Panc1 (cell line): ENCODE results near the gene NEDD8.
A peak's percentile ranks its signal among the peaks of the same experiment; 100 is the strongest.

ENCODE experiments used
- CTCF ChIP-seq: fragments of 450-650 bp; IDR thresholded peaks from 2 replicates; pipeline ENCODE4 v1.5.1; 2017; ENCODE audit warnings: mild to moderate bottlenecking
- POLR2AphosphoS5 ChIP-seq: IDR thresholded peaks from 2 replicates; pipeline ENCODE4 v1.6.1; 2012; ENCODE audit warnings: mild to moderate bottlenecking, low read depth, low read length, moderate library complexity
- SIN3A ChIP-seq: IDR thresholded peaks from 2 replicates; pipeline ENCODE4 v1.6.1; 2012; ENCODE audit warnings: low read depth, mild to moderate bottlenecking, low read length, moderate library complexity, borderline replicate concordance; ENCODE audit not compliant: insufficient read depth
- TCF7L2 ChIP-seq: IDR thresholded peaks from 2 replicates; pipeline ENCODE4 v1.6.1; 2011; ENCODE audit warnings: mild to moderate bottlenecking, low read depth, low read length, inconsistent platforms
- TF ChIP-seq, protein P1 (sequence below), 2 experiments: IDR thresholded peaks; 2 replicates each; pipeline ENCODE4 v1.6.1; 2011 to 2012; ENCODE audit warnings: low read depth in 2 of 2, control low read depth in 1 of 2, low read length in 1 of 2, mild to moderate bottlenecking in 1 of 2, moderate library complexity in 1 of 2; ENCODE audit not compliant: insufficient read depth in 1 of 2

DNA sequence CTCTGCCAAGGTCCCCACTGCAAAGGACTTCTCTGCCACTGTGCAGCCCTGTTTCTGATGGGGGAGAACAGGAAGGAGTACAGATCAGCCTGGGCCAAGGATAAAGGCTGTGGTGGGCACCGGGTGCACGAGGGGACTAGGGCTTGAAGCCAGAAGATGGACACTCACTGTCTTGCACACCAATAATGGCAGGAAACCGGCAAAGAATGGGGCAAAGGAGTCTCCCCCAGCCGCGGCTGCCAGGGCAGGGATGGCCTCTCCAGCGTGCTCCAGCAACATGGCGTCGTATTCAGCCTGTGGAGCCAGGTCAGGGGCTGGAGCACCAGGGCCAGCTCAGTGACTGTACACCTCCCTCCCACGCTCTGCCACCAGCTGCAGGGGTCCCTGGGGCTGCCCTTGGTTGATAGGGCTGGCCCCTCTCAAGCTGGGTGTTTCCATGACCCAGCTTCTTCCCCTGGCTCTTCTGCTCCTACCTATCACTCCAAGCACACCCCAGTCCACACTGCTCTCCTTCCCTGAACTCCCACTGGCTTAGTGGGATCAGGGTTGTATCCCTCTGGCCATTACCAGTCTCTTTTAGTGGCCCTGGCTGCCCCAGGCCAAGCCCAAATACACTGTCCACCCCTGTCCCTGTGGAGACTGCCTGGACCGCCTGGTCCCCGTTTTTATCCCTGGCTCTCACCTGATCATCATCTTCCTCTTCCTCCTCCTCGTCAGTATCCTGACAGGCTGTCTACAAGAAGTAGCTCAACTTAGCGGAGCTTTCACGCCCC, 49.9 kb downstream of the NEDD8 start:
- TF ChIP-seq CTCF (no peak), SIN3A (no peak), POLR2AphosphoS5 (0 out of 2 replicates have a peak, but pooled peaks have one; percentile 18), TCF7L2 (no peak)
- TF ChIP-seq, protein P1, sequence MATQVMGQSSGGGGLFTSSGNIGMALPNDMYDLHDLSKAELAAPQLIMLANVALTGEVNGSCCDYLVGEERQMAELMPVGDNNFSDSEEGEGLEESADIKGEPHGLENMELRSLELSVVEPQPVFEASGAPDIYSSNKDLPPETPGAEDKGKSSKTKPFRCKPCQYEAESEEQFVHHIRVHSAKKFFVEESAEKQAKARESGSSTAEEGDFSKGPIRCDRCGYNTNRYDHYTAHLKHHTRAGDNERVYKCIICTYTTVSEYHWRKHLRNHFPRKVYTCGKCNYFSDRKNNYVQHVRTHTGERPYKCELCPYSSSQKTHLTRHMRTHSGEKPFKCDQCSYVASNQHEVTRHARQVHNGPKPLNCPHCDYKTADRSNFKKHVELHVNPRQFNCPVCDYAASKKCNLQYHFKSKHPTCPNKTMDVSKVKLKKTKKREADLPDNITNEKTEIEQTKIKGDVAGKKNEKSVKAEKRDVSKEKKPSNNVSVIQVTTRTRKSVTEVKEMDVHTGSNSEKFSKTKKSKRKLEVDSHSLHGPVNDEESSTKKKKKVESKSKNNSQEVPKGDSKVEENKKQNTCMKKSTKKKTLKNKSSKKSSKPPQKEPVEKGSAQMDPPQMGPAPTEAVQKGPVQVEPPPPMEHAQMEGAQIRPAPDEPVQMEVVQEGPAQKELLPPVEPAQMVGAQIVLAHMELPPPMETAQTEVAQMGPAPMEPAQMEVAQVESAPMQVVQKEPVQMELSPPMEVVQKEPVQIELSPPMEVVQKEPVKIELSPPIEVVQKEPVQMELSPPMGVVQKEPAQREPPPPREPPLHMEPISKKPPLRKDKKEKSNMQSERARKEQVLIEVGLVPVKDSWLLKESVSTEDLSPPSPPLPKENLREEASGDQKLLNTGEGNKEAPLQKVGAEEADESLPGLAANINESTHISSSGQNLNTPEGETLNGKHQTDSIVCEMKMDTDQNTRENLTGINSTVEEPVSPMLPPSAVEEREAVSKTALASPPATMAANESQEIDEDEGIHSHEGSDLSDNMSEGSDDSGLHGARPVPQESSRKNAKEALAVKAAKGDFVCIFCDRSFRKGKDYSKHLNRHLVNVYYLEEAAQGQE (IDR thresholded peaks at IDR 0.05; ENCODE audit: insufficient read depth in 1 of 2, low read depth in 2 of 2, low read length in 1 of 2) = no peak
